ENCODE results near the gene SYT14.
"Not testable (repeated sequence)": the region's sequence is repeated elsewhere in the genome, so short reads cannot be mapped to it uniquely, and the experiment has no call there.

SYT14 gene

GRCh38 chr1:209937996-209938959, at the start of gene SYT14:
Gene SYT14, plus strand, starts transcription at chr1:209938217. Its CDS starts 48 bp downstream, at chr1:209938265.
- Histone ChIP-seq H3K27ac (ENCODE audit: low read depth, low read length) (no peak within 1 kb of the TSS), H3K9ac (ENCODE audit: low read length in 5 of 5) (no peak within 1 kb of the TSS), H3K4me3 (ENCODE audit: low read depth in 1 of 5, low read length in 5 of 5) (peak within 1 kb of the TSS in 1 of 5 donors; percentile 15), H3K9me3 (ENCODE audit: control insufficient read depth in 5 of 5, low read length in 5 of 5) (no peaks in the 10 kb centered on the region), H3K4me1 (ENCODE audit: control insufficient read depth in 5 of 5, insufficient read depth in 5 of 5, low read length in 5 of 5) (peaks cover 0 to 6% (median 0%) of the 10 kb centered on the region in 5 donors), H3K36me3 (ENCODE audit: control insufficient read depth in 5 of 5, insufficient read depth in 5 of 5, low read length in 5 of 5) (no peaks in the 10 kb centered on the region), H3K27me3 (ENCODE audit: control insufficient read depth in 5 of 5, insufficient read depth in 4 of 5, low read length in 5 of 5) (peaks cover 0 to 29% (median 13%) of the 10 kb centered on the region in 5 donors)

- H3K4me1 ChIP-seq (ENCODE audit: control insufficient read depth in 5 of 5, insufficient read depth in 5 of 5, low read length in 5 of 5); H3K9me3 ChIP-seq (ENCODE audit: control insufficient read depth in 5 of 5, low read length in 5 of 5); H3K27ac ChIP-seq (ENCODE audit: low read depth, low read length); H3K27me3 ChIP-seq (ENCODE audit: control insufficient read depth in 5 of 5, insufficient read depth in 4 of 5, low read length in 5 of 5); H3K36me3 ChIP-seq (ENCODE audit: control insufficient read depth in 5 of 5, insufficient read depth in 5 of 5, low read length in 5 of 5); H3K4me3 ChIP-seq (ENCODE audit: low read depth in 1 of 5, low read length in 5 of 5); H3K9ac ChIP-seq (ENCODE audit: low read length in 5 of 5): not testable (repeated sequence)
These were observed 49.5 kb upstream of the SYT14 start for GRCh38 chr1:209888291-209889076.

GRCh38 chr1:209889077-209889418, 49.0 kb upstream of the SYT14 start:
- no peaks in the 10 kb centered on the region for H3K36me3 ChIP-seq (ENCODE audit: control insufficient read depth in 5 of 5, insufficient read depth in 5 of 5, low read length in 5 of 5)

GRCh38 chr1:209890641-209891330, 47.2 kb upstream of the SYT14 start:
- H3K9me3 ChIP-seq (ENCODE audit: control insufficient read depth in 5 of 5, low read length in 5 of 5): peaks cover 0 to 4% (median 0%) of the 10 kb centered on the region in 5 donors
- no peak overlapping the region for H3K9ac ChIP-seq (ENCODE audit: low read length in 5 of 5)
- H3K4me3 ChIP-seq (ENCODE audit: low read depth in 1 of 5, low read length in 5 of 5): no peak overlapping the region
- H3K27me3 ChIP-seq (ENCODE audit: control insufficient read depth in 5 of 5, insufficient read depth in 4 of 5, low read length in 5 of 5): peaks cover 0 to 4% (median 0%) of the 10 kb centered on the region in 5 donors
- no peaks in the 10 kb centered on the region for H3K4me1 ChIP-seq (ENCODE audit: control insufficient read depth in 5 of 5, insufficient read depth in 5 of 5, low read length in 5 of 5)
- no peak overlapping the region for H3K27ac ChIP-seq (ENCODE audit: low read depth, low read length)
- no peaks in the 10 kb centered on the region for H3K36me3 ChIP-seq (ENCODE audit: control insufficient read depth in 5 of 5, insufficient read depth in 5 of 5, low read length in 5 of 5)

More at GRCh38 chr1:209889077-209889418, 49.0 kb upstream of the SYT14 start:
- Histone ChIP-seq H3K9ac (ENCODE audit: low read length in 5 of 5) (no peak overlapping the region), H3K27ac (ENCODE audit: low read depth, low read length) (no peak overlapping the region), H3K4me3 (ENCODE audit: low read depth in 1 of 5, low read length in 5 of 5) (no peak overlapping the region), H3K27me3 (ENCODE audit: control insufficient read depth in 5 of 5, insufficient read depth in 4 of 5, low read length in 5 of 5) (peaks cover 0 to 4% (median 0%) of the 10 kb centered on the region in 5 donors), H3K4me1 (ENCODE audit: control insufficient read depth in 5 of 5, insufficient read depth in 5 of 5, low read length in 5 of 5) (no peaks in the 10 kb centered on the region), H3K9me3 (ENCODE audit: control insufficient read depth in 5 of 5, low read length in 5 of 5) (peaks cover 0 to 4% (median 0%) of the 10 kb centered on the region in 5 donors)

GRCh38 chr1:209893751-209894150, 44.3 kb upstream of the SYT14 start:
- no peak overlapping the region for H3K27ac ChIP-seq (ENCODE audit: low read depth, low read length)
- no peaks in the 10 kb centered on the region for H3K4me1 ChIP-seq (ENCODE audit: control insufficient read depth in 5 of 5, insufficient read depth in 5 of 5, low read length in 5 of 5)
- H3K9me3 ChIP-seq (ENCODE audit: control insufficient read depth in 5 of 5, low read length in 5 of 5): peaks cover 0 to 4% (median 0%) of the 10 kb centered on the region in 5 donors
- no peak overlapping the region for H3K4me3 ChIP-seq (ENCODE audit: low read depth in 1 of 5, low read length in 5 of 5)
- no peak overlapping the region for H3K9ac ChIP-seq (ENCODE audit: low read length in 5 of 5)
- no peaks in the 10 kb centered on the region for H3K27me3 ChIP-seq (ENCODE audit: control insufficient read depth in 5 of 5, insufficient read depth in 4 of 5, low read length in 5 of 5)
- H3K36me3 ChIP-seq (ENCODE audit: control insufficient read depth in 5 of 5, insufficient read depth in 5 of 5, low read length in 5 of 5): no peaks in the 10 kb centered on the region

GRCh38 chr1:209895709-209896108, 42.3 kb upstream of the SYT14 start:
- H3K27ac ChIP-seq (ENCODE audit: low read depth, low read length): no peak overlapping the region
- H3K4me3 ChIP-seq (ENCODE audit: low read depth in 1 of 5, low read length in 5 of 5): no peak overlapping the region
- H3K36me3 ChIP-seq (ENCODE audit: control insufficient read depth in 5 of 5, insufficient read depth in 5 of 5, low read length in 5 of 5): no peaks in the 10 kb centered on the region
- H3K9me3 ChIP-seq (ENCODE audit: control insufficient read depth in 5 of 5, low read length in 5 of 5): peaks cover 0 to 4% (median 0%) of the 10 kb centered on the region in 5 donors
- no peak overlapping the region for H3K9ac ChIP-seq (ENCODE audit: low read length in 5 of 5)
- H3K4me1 ChIP-seq (ENCODE audit: control insufficient read depth in 5 of 5, insufficient read depth in 5 of 5, low read length in 5 of 5): no peaks in the 10 kb centered on the region
- H3K27me3 ChIP-seq (ENCODE audit: control insufficient read depth in 5 of 5, insufficient read depth in 4 of 5, low read length in 5 of 5): no peaks in the 10 kb centered on the region

- H3K4me3 ChIP-seq (ENCODE audit: low read depth in 1 of 5, low read length in 5 of 5): no peak overlapping the region
- H3K27ac ChIP-seq (ENCODE audit: low read depth, low read length): no peak overlapping the region
- H3K9ac ChIP-seq (ENCODE audit: low read length in 5 of 5): no peak overlapping the region
- H3K27me3 ChIP-seq (ENCODE audit: control insufficient read depth in 5 of 5, insufficient read depth in 4 of 5, low read length in 5 of 5): no peaks in the 10 kb centered on the region
- no peaks in the 10 kb centered on the region for H3K36me3 ChIP-seq (ENCODE audit: control insufficient read depth in 5 of 5, insufficient read depth in 5 of 5, low read length in 5 of 5)
- no peaks in the 10 kb centered on the region for H3K4me1 ChIP-seq (ENCODE audit: control insufficient read depth in 5 of 5, insufficient read depth in 5 of 5, low read length in 5 of 5)
- H3K9me3 ChIP-seq (ENCODE audit: control insufficient read depth in 5 of 5, low read length in 5 of 5): peaks cover 0 to 3% (median 0%) of the 10 kb centered on the region in 5 donors
These were observed 41.7 kb upstream of the SYT14 start for GRCh38 chr1:209896346-209896745.

- H3K9ac ChIP-seq (ENCODE audit: low read length in 5 of 5); H3K9me3 ChIP-seq (ENCODE audit: control insufficient read depth in 5 of 5, low read length in 5 of 5); H3K4me1 ChIP-seq (ENCODE audit: control insufficient read depth in 5 of 5, insufficient read depth in 5 of 5, low read length in 5 of 5); H3K36me3 ChIP-seq (ENCODE audit: control insufficient read depth in 5 of 5, insufficient read depth in 5 of 5, low read length in 5 of 5); H3K27me3 ChIP-seq (ENCODE audit: control insufficient read depth in 5 of 5, insufficient read depth in 4 of 5, low read length in 5 of 5); H3K27ac ChIP-seq (ENCODE audit: low read depth, low read length); H3K4me3 ChIP-seq (ENCODE audit: low read depth in 1 of 5, low read length in 5 of 5): not testable (repeated sequence)
These were observed 39.7 kb upstream of the SYT14 start for GRCh38 chr1:209898271-209898670.

- not testable (repeated sequence) for H3K4me3 ChIP-seq (ENCODE audit: low read depth in 1 of 5, low read length in 5 of 5); H3K4me1 ChIP-seq (ENCODE audit: control insufficient read depth in 5 of 5, insufficient read depth in 5 of 5, low read length in 5 of 5); H3K27me3 ChIP-seq (ENCODE audit: control insufficient read depth in 5 of 5, insufficient read depth in 4 of 5, low read length in 5 of 5); H3K27ac ChIP-seq (ENCODE audit: low read depth, low read length); H3K9ac ChIP-seq (ENCODE audit: low read length in 5 of 5); H3K9me3 ChIP-seq (ENCODE audit: control insufficient read depth in 5 of 5, low read length in 5 of 5); H3K36me3 ChIP-seq (ENCODE audit: control insufficient read depth in 5 of 5, insufficient read depth in 5 of 5, low read length in 5 of 5)
These were observed 39.2 kb upstream of the SYT14 start for GRCh38 chr1:209898851-209899250.

Data from subcutaneous abdominal adipose tissue (tissue), 5 donors.